Thoracic aorta (tissue), 2 donors: ENCODE data around the gene IQGAP1. TPM values are rescaled to one million over a fixed set of nuclear protein-coding genes. Genes with fewer than 3 reads are reported as not detected.
"Not testable (repeated sequence)": the region's sequence is repeated elsewhere in the genome, so short reads cannot be mapped to it uniquely, and the experiment has no call there.

Experiments
- ATAC-seq: fragments of 150-250 bp; one replicate; pipeline ENCODE4 v1.8.0; 2017; ENCODE audit warnings: low read depth; ENCODE audit not compliant: insufficient number of reproducible peaks, low FRiP score
- DNase-seq: peaks from one replicate; pipeline ENCODE4 v3.0.0-alpha.2; 2020; ENCODE audit warnings: low spot score
- H3K27ac ChIP-seq, 2 donors: fragments of 200-600 bp; sonication (generic); 1 replicate in 1 of 2; 2 replicates in 1 of 2; pipeline ENCODE4 v1.5.1; 2016; ENCODE audit warnings: mild to moderate bottlenecking in 2 of 2, moderate library complexity in 2 of 2
- H3K27me3 ChIP-seq: fragments of 200-600 bp; sonication (generic); replicated peaks from 2 replicates; pipeline ENCODE4 v1.6.0; 2016; ENCODE audit warnings: mild to moderate bottlenecking; ENCODE audit not compliant: insufficient read depth
- H3K36me3 ChIP-seq: fragments of 200-600 bp; sonication (generic); one replicate; pipeline ENCODE4 v1.5.1; 2016
- H3K4me1 ChIP-seq, 2 donors: fragments of 200-600 bp; sonication (generic); 1 replicate in 1 of 2; 2 replicates in 1 of 2; pipeline versions ENCODE4 v1.5.1 to v1.6.0; 2016; ENCODE audit warnings: low read depth in 2 of 2, mild to moderate bottlenecking in 1 of 2; ENCODE audit not compliant: control insufficient read depth in 1 of 2
- H3K4me3 ChIP-seq: fragments of 200-600 bp; sonication (generic); 2 replicates; pipeline ENCODE4 v1.5.1; 2016; ENCODE audit warnings: mild to moderate bottlenecking
- H3K9me3 ChIP-seq: fragments of 200-600 bp; sonication (generic); 2 replicates; pipeline ENCODE4 v1.5.1; 2016
- CTCF ChIP-seq: fragments of 200-600 bp; sonication (generic); IDR thresholded peaks from one replicate; pipeline ENCODE4 v1.5.1; 2019; ENCODE audit warnings: antibody characterized with exemption
- total RNA-seq, 2 donors: library from RNA; depleted of rRNA; stranded (reverse); fragments of >200 nt; gene quantifications; one replicate each; pipeline versions ENCODE4 v1.1.0 to v1.2.3, GENCODE V29; 2016

The IQGAP1 gene
- total RNA-seq, 2 donors from 2014 or later: 280 to 340 TPM

DNA sequence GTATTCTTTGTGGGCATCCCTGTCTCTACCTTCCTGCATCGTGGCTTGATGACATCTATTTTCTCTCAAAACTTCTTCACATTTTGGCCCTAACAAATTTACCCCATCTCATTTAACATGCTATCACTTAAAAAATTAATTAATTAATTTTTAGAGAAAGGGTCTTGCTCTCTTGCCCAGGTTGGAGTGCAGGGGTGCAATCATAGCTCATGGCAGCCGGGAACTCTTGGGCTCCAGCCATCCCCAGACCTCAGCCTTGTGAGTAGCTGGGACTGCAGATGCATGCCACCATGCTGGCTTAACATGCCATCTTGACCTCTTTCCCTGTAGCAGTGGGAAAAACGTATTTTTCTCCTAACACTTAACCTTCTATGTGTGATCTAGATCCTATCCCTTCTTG is 20.6 kb downstream of the IQGAP1 start:
- H3K27me3 ChIP-seq: no peaks in the 10 kb centered on the region
- peaks cover 72 to 80% of the 10 kb centered on the region in 2 donors for H3K4me1 ChIP-seq
- DNase-seq (no peak), ATAC-seq (no peak)
- no peak for TF ChIP-seq CTCF
- peak overlapping the region; percentile 70 to 89 for H3K27ac ChIP-seq
- H3K36me3 ChIP-seq: no peaks in the 10 kb centered on the region
- H3K4me3 ChIP-seq: no peak overlapping the region
- H3K9me3 ChIP-seq: no peaks in the 10 kb centered on the region

DNA sequence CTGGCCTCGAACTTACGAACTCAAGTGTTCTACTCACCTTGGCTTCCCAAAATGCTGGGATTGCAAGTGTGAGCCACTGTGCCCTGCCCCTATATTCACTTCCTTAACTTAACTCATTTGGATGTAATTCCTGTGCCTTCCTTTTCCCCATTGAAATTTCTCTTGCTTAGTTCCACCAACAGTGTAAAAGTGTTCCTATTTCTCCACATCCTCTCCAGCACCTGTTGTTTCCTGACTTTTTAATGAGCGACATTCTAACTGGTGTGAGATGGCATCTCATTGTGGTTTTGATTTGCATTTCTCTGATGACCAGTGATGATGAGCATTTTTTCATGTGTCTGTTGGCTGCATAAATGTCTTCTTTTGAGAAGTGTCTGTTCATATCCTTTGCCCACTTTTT is 21.5 kb downstream of the IQGAP1 start:
- H3K27ac ChIP-seq, H3K36me3 ChIP-seq, H3K9me3 ChIP-seq, DNase-seq, H3K27me3 ChIP-seq, ATAC-seq, H3K4me3 ChIP-seq: not testable (repeated sequence)
- H3K4me1 ChIP-seq: peaks cover 71 to 79% of the 10 kb centered on the region in 2 donors

DNA sequence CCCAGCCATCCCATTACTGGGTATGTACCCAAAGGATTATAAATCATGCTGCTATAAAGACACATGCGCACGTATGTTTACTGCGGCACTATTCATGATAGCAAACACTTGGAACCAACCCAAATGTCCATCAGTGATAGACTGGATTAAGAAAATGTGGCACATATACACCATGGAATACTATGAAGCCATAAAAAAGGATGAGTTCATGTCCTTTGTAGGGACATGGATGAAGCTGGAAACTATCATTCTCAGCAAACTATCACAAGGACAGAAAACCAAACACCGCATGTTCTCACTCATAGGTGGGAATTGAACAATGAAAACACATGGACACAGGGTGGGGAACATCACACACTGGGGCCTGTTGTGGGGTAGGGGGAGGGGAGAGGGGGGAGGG is 22.3 kb downstream of the IQGAP1 start:
- H3K27ac ChIP-seq, H3K4me3 ChIP-seq, H3K9me3 ChIP-seq, ATAC-seq, H3K27me3 ChIP-seq, H3K36me3 ChIP-seq, DNase-seq: not testable (repeated sequence)
- peaks cover 66 to 76% of the 10 kb centered on the region in 2 donors for H3K4me1 ChIP-seq

DNA sequence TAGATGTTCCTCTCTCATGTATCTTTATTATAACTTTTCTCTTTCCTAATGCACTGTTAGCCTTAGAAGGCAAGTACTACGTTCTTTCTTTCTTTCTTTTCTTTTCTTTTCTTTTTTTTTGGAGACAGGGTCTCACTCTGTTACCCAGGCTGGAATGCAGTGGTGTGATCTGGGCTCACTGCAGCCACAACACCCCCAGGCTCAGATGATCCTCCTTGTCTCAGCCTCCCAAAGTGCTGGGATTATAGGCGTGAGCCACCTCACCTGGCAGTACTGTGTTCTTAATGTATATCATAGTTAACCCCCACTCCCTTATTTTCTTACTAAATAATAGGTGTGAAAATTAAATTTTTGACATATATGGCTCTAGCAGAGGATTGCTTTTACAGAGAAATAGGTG is 23.1 kb downstream of the IQGAP1 start:
- no peak for TF ChIP-seq CTCF
- Histone ChIP-seq H3K27me3 (no peaks in the 10 kb centered on the region), H3K9me3 (no peaks in the 10 kb centered on the region), H3K27ac (peak overlapping the region; percentile 4 to 15), H3K4me3 (no peak overlapping the region), H3K36me3 (no peaks in the 10 kb centered on the region), H3K4me1 (peaks cover 60 to 72% of the 10 kb centered on the region in 2 donors)
- DNase-seq (no peak), ATAC-seq (no peak)

DNA sequence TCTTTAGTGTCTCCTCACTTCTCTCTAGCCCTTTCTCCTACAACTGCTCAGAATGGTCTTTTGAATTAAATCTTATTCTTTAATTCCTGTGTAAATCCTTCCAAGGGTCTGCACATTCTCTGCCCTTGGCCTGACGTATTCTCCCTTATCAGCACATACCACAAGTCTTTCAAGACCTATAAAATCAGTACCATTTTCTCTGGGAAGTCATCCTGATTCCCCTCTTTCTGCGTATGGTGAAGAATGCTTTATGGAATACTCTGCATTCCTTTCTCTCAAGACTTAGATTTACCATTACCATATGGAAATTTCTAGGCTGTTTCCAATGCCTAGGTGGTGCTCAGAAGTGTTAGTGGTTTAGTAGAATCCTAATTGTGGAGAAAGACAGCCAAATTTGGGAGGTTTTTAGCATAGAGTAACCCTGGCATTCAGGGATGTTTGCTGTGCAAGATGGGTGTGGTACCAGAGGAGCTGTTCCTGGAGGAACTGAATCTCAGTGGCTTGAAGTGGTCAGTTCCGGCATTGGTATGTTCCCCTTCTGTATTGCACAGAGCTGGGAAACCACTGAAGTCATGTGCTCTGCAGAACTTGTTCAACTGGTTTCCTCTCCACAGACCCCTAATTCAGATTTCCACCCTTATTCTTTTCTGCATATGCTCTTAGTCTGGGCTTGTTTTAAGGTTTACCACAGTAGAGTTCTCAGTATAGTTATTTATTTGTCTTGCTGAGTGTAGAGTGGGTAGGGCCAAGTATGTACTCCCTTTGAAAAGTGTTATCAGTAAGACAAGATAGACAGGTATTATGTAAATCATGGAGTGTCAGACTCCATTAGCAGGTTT is 24.5 kb downstream of the IQGAP1 start:
- TF ChIP-seq CTCF: no peak
- Histone ChIP-seq H3K27me3 (no peaks in the 10 kb centered on the region), H3K9me3 (no peaks in the 10 kb centered on the region), H3K36me3 (no peaks in the 10 kb centered on the region), H3K4me3 (peak overlapping the region; percentile 48), H3K4me1 (peaks cover 46 to 58% of the 10 kb centered on the region in 2 donors), H3K27ac (peak overlapping the region; percentile 38 to 67)
- ATAC-seq (no peak), DNase-seq (no peak)

DNA sequence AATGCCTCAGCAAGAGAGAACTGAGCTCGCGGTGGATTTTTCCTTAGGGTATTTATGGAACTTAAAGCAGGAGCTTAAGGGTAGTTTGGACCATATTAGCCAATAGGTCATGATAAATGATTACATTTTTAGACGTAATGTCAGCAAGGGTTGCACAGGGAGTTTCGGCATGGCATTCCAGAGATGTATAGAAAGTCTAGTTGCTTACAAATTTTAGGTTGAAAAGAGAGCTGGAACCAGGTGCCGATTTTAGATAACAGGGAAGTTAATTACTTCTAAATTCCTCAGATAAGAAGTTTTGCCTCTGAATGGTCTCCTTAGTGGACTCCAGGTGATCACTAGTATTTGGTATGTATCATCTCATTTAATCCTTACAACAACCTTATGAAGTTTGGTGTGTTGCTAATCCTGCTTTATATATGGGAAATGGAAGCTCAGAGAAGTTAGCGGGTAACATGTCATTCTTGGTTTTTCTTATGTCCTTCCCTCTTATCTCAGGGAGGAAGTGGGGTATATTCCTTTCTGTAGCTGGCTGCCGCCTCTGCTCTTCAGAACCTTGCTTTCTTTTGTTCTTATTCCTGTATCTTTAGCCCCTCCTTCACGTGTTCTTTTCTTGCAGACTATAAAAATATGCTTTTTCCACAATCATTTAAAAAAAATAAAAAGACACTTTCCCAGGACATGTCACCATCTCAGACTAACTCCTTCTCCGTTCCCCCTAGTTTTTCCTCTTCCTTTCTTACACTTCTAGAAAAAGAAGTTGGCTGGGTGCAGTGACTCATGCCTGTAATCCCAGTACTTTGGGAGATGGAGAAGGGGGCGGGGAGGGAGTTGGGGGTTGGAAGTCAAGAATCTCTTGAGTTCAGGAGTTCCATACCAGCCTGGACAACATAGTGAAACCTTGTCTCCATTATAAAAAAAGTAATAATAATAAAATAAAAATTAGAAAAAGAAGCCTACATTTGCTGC is 25.7 kb downstream of the IQGAP1 start:
- no peak for TF ChIP-seq CTCF
- peaks cover 43 to 57% of the 10 kb centered on the region in 2 donors for H3K4me1 ChIP-seq
- no peaks in the 10 kb centered on the region for H3K36me3 ChIP-seq
- H3K27ac ChIP-seq: peak overlapping the region; percentile 38 to 67
- peak overlapping the region; percentile 48 for H3K4me3 ChIP-seq
- H3K9me3 ChIP-seq: no peaks in the 10 kb centered on the region
- no peaks in the 10 kb centered on the region for H3K27me3 ChIP-seq
- ATAC-seq: peak; percentile 54
- no peak for DNase-seq
